IPS-20b (cell line): Measurements from ENCODE around the gene ITGB5.

Experiments
- H3K27ac ChIP-seq: one replicate; pipeline ENCODE4 v1.5.1; 2013; ENCODE audit warnings: low read length
- H3K27me3 ChIP-seq: 2 replicates; pipeline ENCODE4 v1.6.1; 2013; ENCODE audit warnings: mild to moderate bottlenecking, low read length, inconsistent platforms; ENCODE audit not compliant: insufficient read depth
- H3K36me3 ChIP-seq: 2 replicates; pipeline ENCODE4 v1.6.1; 2013; ENCODE audit warnings: low read depth, mild to moderate bottlenecking, inconsistent platforms, low read length, moderate library complexity; ENCODE audit not compliant: insufficient read depth
- H3K4me1 ChIP-seq: 2 replicates; pipeline ENCODE4 v1.6.1; 2013; ENCODE audit warnings: mild to moderate bottlenecking, control low read depth, inconsistent platforms, low read length, moderate library complexity; ENCODE audit not compliant: insufficient read depth
- H3K4me3 ChIP-seq: 2 replicates; pipeline ENCODE4 v1.5.1; 2013; ENCODE audit warnings: mild to moderate bottlenecking, low read length, inconsistent platforms
- H3K9ac ChIP-seq: 2 replicates; pipeline ENCODE4 v1.6.1; 2013; ENCODE audit warnings: low read depth, mild to moderate bottlenecking, inconsistent platforms, low read length, moderate library complexity
- H3K9me3 ChIP-seq: 2 replicates; pipeline ENCODE4 v1.6.1; 2013; ENCODE audit warnings: mild to moderate bottlenecking, low read depth, low read length, inconsistent platforms; ENCODE audit not compliant: insufficient read depth

The ITGB5 gene, protein sequence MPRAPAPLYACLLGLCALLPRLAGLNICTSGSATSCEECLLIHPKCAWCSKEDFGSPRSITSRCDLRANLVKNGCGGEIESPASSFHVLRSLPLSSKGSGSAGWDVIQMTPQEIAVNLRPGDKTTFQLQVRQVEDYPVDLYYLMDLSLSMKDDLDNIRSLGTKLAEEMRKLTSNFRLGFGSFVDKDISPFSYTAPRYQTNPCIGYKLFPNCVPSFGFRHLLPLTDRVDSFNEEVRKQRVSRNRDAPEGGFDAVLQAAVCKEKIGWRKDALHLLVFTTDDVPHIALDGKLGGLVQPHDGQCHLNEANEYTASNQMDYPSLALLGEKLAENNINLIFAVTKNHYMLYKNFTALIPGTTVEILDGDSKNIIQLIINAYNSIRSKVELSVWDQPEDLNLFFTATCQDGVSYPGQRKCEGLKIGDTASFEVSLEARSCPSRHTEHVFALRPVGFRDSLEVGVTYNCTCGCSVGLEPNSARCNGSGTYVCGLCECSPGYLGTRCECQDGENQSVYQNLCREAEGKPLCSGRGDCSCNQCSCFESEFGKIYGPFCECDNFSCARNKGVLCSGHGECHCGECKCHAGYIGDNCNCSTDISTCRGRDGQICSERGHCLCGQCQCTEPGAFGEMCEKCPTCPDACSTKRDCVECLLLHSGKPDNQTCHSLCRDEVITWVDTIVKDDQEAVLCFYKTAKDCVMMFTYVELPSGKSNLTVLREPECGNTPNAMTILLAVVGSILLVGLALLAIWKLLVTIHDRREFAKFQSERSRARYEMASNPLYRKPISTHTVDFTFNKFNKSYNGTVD

DNA sequence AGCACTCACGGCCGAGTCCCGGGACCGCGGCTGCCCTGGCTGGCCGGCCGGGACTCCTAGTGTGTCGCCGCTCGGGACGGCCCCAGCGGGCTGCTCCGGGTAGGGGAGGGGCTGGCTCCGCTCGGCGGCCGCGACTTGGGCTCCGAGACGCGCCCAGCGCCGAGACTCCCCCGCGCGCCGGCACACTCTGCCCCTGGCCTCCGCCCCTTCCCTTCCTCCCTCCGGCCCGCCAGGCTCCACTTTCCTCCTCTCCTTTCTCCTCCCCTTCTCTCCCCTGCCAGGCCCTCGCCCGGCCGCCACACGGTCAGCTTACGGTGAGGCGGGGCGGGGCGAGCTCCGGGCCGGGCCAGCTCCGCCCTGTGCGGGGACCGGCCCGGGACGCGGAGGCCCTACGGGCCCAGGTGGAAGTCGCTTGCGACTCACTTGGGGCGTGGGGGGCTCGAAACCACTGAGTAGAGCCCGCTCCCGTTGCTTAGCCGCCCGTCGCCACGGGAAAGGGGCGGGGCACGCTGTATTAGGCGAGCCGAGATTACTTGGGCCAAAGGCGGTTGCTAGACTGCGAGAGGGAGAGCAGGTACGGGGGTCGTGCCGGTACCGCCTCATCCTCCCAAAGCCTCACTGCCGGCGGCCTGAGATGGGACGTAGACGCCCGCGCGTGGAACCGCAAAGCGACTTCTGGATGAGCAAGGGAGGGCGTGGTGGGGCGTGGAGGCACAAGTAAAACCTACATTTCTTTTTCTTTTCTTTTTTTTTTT is at the start of gene ITGB5:
TSS of gene ITGB5 (minus strand) at position 189 of the 755 bp plus-strand sequence. CDS start 365 bp downstream, outside the sequence.
- peaks cover 41% of the 10 kb centered on the region for H3K4me1 ChIP-seq
- H3K36me3 ChIP-seq: no peaks in the 10 kb centered on the region; the same call in 1 of the 2 replicates
- peak within 1 kb of the TSS; percentile 83 for H3K4me3 ChIP-seq
- H3K9me3 ChIP-seq: no peaks in the 10 kb centered on the region
- peaks cover 4% of the 10 kb centered on the region; the same call in 1 of the 2 replicates for H3K27me3 ChIP-seq
- peak within 1 kb of the TSS; percentile 85 for H3K9ac ChIP-seq
- peak within 1 kb of the TSS; percentile 34 for H3K27ac ChIP-seq

GRCh38 chr3:124935794-124936542 is 48.8 kb upstream of the ITGB5 start:
- H3K9ac ChIP-seq: no peak overlapping the region
- no peak overlapping the region for H3K27ac ChIP-seq
- H3K4me1 ChIP-seq: no peaks in the 10 kb centered on the region
- no peaks in the 10 kb centered on the region for H3K36me3 ChIP-seq
- H3K27me3 ChIP-seq: no peaks in the 10 kb centered on the region
- no peak overlapping the region for H3K4me3 ChIP-seq
- no peaks in the 10 kb centered on the region for H3K9me3 ChIP-seq

- Histone ChIP-seq H3K4me3 (no peak overlapping the region), H3K9ac (no peak overlapping the region), H3K36me3 (no peaks in the 10 kb centered on the region), H3K27ac (no peak overlapping the region), H3K4me1 (no peaks in the 10 kb centered on the region), H3K27me3 (no peaks in the 10 kb centered on the region), H3K9me3 (no peaks in the 10 kb centered on the region)
Observed at GRCh38 chr3:124935264-124935663, 48.1 kb upstream of the ITGB5 start.

DNA sequence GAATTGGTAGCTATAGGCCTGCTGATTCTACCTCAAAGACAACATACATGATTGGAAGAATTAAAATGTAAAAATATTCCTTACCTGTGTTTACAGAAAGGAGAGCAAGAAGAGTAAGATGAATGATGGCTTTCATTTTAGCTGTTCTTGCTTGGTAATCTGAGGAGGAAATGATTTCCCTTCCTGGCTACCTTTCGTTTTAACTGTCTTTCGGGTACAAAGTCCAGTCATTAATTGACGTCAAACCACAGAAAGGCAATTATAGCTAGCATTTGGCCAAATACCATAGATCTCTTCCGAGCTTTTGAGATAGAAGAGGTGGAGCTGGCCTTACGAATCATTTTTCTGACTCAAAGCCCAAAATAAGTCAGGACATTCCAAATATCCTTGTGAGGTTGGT is 47.4 kb upstream of the ITGB5 start, which contains the start of gene MUC13:
TSS of gene MUC13 (minus strand) at position 175 of the 400 bp plus-strand sequence. CDS start at position 136, 39 bp downstream.
- Histone ChIP-seq H3K4me3 (no peak within 1 kb of the TSS), H3K9ac (no peak within 1 kb of the TSS), H3K4me1 (no peaks in the 10 kb centered on the region), H3K36me3 (no peaks in the 10 kb centered on the region), H3K27me3 (no peaks in the 10 kb centered on the region), H3K27ac (no peak within 1 kb of the TSS), H3K9me3 (no peaks in the 10 kb centered on the region)

GRCh38 chr3:124928333-124929202 is 41.4 kb upstream of the ITGB5 start:
- Histone ChIP-seq H3K4me1 (no peaks in the 10 kb centered on the region), H3K27ac (no peak overlapping the region), H3K9ac (no peak overlapping the region), H3K4me3 (no peak overlapping the region), H3K9me3 (no peaks in the 10 kb centered on the region), H3K27me3 (no peaks in the 10 kb centered on the region), H3K36me3 (no peaks in the 10 kb centered on the region)

DNA sequence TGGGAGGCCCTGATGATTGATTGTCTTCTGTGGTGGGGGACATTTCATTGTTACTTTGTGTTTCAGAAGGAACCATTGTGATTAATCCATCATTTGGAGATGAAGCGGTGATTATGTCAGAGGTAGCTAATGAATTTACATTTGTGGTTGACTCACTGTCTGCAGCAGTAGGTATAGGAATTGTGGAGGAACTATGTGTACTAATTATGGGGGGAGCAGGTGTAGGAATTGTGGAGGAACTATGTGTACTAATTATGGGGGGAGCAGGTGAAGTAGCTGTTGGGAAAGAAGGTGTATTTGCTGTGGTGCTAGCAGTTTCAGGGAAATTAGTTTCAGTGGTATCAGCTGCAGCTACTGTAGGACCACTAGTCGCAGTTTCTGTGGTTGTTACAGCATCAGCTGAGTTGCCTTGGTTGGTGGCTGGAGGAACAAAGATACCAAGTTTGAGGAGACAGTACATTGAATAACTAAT is 40.4 kb upstream of the ITGB5 start:
- H3K4me3 ChIP-seq: no peak overlapping the region
- no peaks in the 10 kb centered on the region for H3K9me3 ChIP-seq
- H3K36me3 ChIP-seq: no peaks in the 10 kb centered on the region
- no peak overlapping the region for H3K9ac ChIP-seq
- no peaks in the 10 kb centered on the region for H3K27me3 ChIP-seq
- H3K4me1 ChIP-seq: no peaks in the 10 kb centered on the region
- no peak overlapping the region for H3K27ac ChIP-seq

DNA sequence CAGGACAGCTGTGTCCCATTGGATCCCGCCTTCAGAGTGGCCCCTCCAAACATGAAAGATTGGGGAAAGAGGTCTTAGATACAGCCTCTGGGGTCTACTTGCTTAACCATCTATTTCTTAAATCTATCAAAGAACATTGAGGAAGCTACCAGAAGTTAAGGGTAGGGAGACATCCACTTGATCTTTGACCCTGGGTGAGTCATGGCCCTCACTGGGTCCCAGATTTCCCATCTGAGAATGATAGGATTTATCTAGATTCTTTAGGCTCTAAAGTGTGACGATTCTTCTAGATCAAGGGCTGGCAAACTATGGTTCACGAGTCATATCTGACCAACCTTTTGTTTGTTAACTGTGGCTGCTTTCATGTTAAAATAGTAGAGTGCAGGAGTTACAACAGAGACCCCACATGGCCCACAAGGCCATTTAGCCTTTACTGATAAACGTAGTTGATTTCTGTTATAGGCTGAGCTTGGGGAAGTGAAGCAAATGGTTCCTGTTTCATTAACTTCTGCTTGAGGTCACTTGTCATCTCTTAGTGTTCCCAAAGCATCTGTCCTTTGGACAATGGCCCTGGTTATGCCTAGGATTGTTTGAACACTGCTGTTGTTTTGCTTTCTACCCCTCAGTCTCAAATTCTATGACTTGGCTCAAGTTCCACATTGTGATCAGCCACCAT is 39.4 kb upstream of the ITGB5 start:
- Histone ChIP-seq H3K4me3 (no peak overlapping the region), H3K36me3 (no peaks in the 10 kb centered on the region), H3K27me3 (no peaks in the 10 kb centered on the region), H3K4me1 (no peaks in the 10 kb centered on the region), H3K27ac (no peak overlapping the region), H3K9ac (no peak overlapping the region), H3K9me3 (no peaks in the 10 kb centered on the region)

- no peak overlapping the region for H3K27ac ChIP-seq
- no peak overlapping the region for H3K9ac ChIP-seq
- no peaks in the 10 kb centered on the region for H3K27me3 ChIP-seq
- no peaks in the 10 kb centered on the region for H3K36me3 ChIP-seq
- H3K4me3 ChIP-seq: no peak overlapping the region
- no peaks in the 10 kb centered on the region for H3K4me1 ChIP-seq
- H3K9me3 ChIP-seq: no peaks in the 10 kb centered on the region
Observed at GRCh38 chr3:124924741-124925140, 37.6 kb upstream of the ITGB5 start.

- Histone ChIP-seq H3K27ac (no peak overlapping the region), H3K36me3 (no peaks in the 10 kb centered on the region), H3K27me3 (no peaks in the 10 kb centered on the region), H3K4me3 (no peak overlapping the region), H3K9ac (no peak overlapping the region), H3K4me1 (no peaks in the 10 kb centered on the region), H3K9me3 (no peaks in the 10 kb centered on the region)
Observed at GRCh38 chr3:124923833-124924232, 36.7 kb upstream of the ITGB5 start.

- H3K27me3 ChIP-seq: no peaks in the 10 kb centered on the region
- H3K4me1 ChIP-seq: no peaks in the 10 kb centered on the region
- H3K9ac ChIP-seq: no peak overlapping the region
- no peaks in the 10 kb centered on the region for H3K36me3 ChIP-seq
- no peak overlapping the region for H3K4me3 ChIP-seq
- no peak overlapping the region for H3K27ac ChIP-seq
- no peaks in the 10 kb centered on the region for H3K9me3 ChIP-seq
Observed at GRCh38 chr3:124920718-124921117, 33.6 kb upstream of the ITGB5 start.
